ENCODE data around the gene GUK1. TPM values are rescaled to one million over a fixed set of nuclear protein-coding genes. Genes with fewer than 3 reads are reported as not detected.

GUK1 gene
- total and polyA plus RNA-seq, 2 of the 4 experiments (the other 2 are of a cell fraction) = 465 to 548 TPM

DNA sequence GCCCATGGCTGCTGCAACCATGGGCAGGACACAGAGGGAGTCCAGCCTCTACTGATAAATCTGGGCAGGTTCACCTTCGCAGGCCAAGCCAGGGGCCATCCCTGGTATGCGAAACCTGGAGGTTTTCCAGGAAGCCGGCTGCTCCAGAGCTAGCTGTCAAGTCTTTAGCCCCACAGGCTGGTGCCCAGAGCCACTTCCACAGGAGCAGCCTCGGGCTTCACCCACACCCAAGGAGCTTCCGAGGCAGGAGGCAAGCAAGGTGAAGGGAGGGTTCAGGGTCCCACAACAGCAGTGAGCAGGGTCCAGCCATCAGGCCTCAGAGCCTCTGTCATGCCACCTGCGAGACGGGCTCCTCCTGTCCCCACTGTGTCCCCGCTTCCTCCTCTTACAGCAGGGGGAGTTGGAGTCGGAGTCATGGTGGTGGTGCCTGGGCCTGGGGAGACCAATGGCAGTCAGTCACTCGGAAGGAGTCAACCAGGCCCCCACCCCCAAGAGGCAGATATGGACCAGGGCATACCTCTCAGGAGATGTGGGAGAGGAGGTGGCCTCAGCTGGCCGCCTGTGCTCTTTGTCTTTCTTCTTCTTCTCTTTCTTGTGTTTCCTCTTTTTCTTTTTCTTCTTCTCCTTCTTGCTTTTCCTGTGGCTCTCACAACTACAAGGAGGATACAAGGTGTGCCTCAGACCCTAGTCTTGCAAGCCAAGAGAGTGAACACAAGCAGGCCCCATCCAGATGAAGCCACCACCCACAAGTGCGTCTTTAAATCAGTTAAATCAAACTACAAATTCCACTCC lies 39.1 kb upstream of the GUK1 start:
- ChIA-PET CTCF (no interaction called here), POLR2A (ENCODE audit: unreplicated experiment) (no interaction called here)
- Histone ChIP-seq H3K14ac (replicated peaks; ENCODE audit: low read depth, low read length) (no peak overlapping the region), H2BK120ac (ENCODE audit: low read depth, low read length) (no peak overlapping the region), H4K8ac (ENCODE audit: low read depth in 2 of 2, low read length in 2 of 2) (0 out of 4 replicates have a peak overlapping the region, but pooled peaks of 1 of the 2 experiments have one; percentile 41), H2AK5ac (ENCODE audit: low read depth, low read length) (no peak overlapping the region), H3K27me3 (ENCODE audit: control insufficient read depth, insufficient read depth, low read length) (no peaks in the 10 kb centered on the region), H2AFZ (replicated peaks; ENCODE audit: low read length, poor library complexity) (peak overlapping the region; percentile 67), H3K27ac (ENCODE audit: insufficient read depth, low read length) (no peak overlapping the region), H3K36me3 (ENCODE audit: control insufficient read depth, insufficient read depth, low read length) (peaks cover 47% of the 10 kb centered on the region), H4K20me1 (ENCODE audit: insufficient read depth, low read length) (peaks cover 58% of the 10 kb centered on the region), H3K9ac (ENCODE audit: low read depth, low read length) (no peak overlapping the region), H2BK15ac (ENCODE audit: low read depth, low read length) (no peak overlapping the region), H3K79me1 (ENCODE audit: low read depth in 1 of 2, low read length in 2 of 2) (peaks cover 7 to 61% of the 10 kb centered on the region in 2 experiments; a peak in 3 of 4 replicates), H3K56ac (ENCODE audit: extremely low read depth, insufficient read depth, low read length) (no peak overlapping the region; the same call in 1 of the 2 replicates), H2AK9ac (replicated peaks; ENCODE audit: low read depth, low read length, poor library complexity) (peak overlapping the region; percentile 48), H3K9me1 (ENCODE audit: insufficient read depth, low read length) (peaks cover 21% of the 10 kb centered on the region), H3K4me2 (ENCODE audit: low read depth, low read length) (no peak overlapping the region), H2BK20ac (ENCODE audit: low read depth, low read length) (no peak overlapping the region), H3K4me3 (ENCODE audit: insufficient read depth, low read depth, low read length) (no peak overlapping the region), H3K4ac (ENCODE audit: low read depth, low read length) (no peak overlapping the region), H3K18ac (ENCODE audit: low read depth, low read length) (no peak overlapping the region), H3K23ac (ENCODE audit: low read depth, low read length) (peak overlapping the region; percentile 27; the same call in 1 of the 2 replicates), H4K5ac (ENCODE audit: low read depth, low read length) (no peak overlapping the region; the same call in 1 of the 2 replicates), H4K91ac (ENCODE audit: insufficient read depth, low read depth, low read length) (no peak overlapping the region), H2BK5ac (ENCODE audit: low read depth, low read length, poor library complexity, severe bottlenecking) (no peak overlapping the region), H3K9me3 (ENCODE audit: control insufficient read depth, insufficient read depth, low read length) (no peaks in the 10 kb centered on the region), H3K4me1 (ENCODE audit: control insufficient read depth, insufficient read depth, low read length) (peaks cover 7% of the 10 kb centered on the region; the same call in 1 of the 2 replicates)
- no peak for TF ChIP-seq MAFK (IDR thresholded peaks at IDR 0.05; ENCODE audit: low read depth, low read length)
- no peak for TF ChIP-seq RCOR1 (IDR thresholded peaks at IDR 0.05; ENCODE audit: insufficient replicate concordance, low read length)
- TF ChIP-seq NFE2L2 (IDR thresholded peaks at IDR 0.05; ENCODE audit: low read depth, low read length) = no peak
- TF ChIP-seq RFX5 (IDR thresholded peaks at IDR 0.05; ENCODE audit: low read depth, low read length) = no peak
- TF ChIP-seq ELK1 (IDR thresholded peaks at IDR 0.05; ENCODE audit: borderline replicate concordance, low read depth, low read length) = no peak
- TF ChIP-seq CHD1 (IDR thresholded peaks at IDR 0.05; ENCODE audit: low read depth, low read length) = no peak
- no peak for TF ChIP-seq BHLHE40 (IDR thresholded peaks at IDR 0.05; ENCODE audit: low read depth, low read length)
- TF ChIP-seq RAD21 (IDR thresholded peaks at IDR 0.05; ENCODE audit: low read length) = no peak
- TF ChIP-seq, protein P1, sequence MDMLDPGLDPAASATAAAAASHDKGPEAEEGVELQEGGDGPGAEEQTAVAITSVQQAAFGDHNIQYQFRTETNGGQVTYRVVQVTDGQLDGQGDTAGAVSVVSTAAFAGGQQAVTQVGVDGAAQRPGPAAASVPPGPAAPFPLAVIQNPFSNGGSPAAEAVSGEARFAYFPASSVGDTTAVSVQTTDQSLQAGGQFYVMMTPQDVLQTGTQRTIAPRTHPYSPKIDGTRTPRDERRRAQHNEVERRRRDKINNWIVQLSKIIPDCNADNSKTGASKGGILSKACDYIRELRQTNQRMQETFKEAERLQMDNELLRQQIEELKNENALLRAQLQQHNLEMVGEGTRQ (IDR thresholded peaks at IDR 0.05; ENCODE audit: low read depth, low read length) = no peak
- in situ Hi-C loops (cut with MboI; ENCODE audit: low sequenced_read_pairs) (no loop called here), dilution Hi-C loops (cut with HindIII; ENCODE audit: low sequenced_read_pairs, unreplicated experiment) (no loop called here), intact Hi-C loops (cut with micrococcal nuclease) (loop anchor here (5.0 kb wide), 1 partner anchor 41 kb away; the partner anchor contains the start of gene GUK1)
- WGBS, 2 experiments (ENCODE audit: extremely low coverage in 2 of 2, insufficient read length in 1 of 2) = 100% methylated on average over 2 of the region's 12 CpGs; no CpG with 5 or more reads in 1 of the 2 experiments
- no peak for ATAC-seq (ENCODE audit: low read depth)
- DNase-seq = no peak
- no TSS peak for BruUV-seq (replicated peaks)
